ENCODE measurements around the gene RAP1GDS1.

The RAP1GDS1 gene

GRCh38 chr4:98482847-98483806 lies 221.9 kb downstream of the RAP1GDS1 start:
- peak in 1 of 2 experiments; percentile 20 for DNase-seq (ENCODE audit: low read depth in 2 of 2)

GRCh38 chr4:98484031-98484430 lies 222.8 kb downstream of the RAP1GDS1 start:
- no peak for DNase-seq (ENCODE audit: low read depth in 2 of 2)

DNA sequence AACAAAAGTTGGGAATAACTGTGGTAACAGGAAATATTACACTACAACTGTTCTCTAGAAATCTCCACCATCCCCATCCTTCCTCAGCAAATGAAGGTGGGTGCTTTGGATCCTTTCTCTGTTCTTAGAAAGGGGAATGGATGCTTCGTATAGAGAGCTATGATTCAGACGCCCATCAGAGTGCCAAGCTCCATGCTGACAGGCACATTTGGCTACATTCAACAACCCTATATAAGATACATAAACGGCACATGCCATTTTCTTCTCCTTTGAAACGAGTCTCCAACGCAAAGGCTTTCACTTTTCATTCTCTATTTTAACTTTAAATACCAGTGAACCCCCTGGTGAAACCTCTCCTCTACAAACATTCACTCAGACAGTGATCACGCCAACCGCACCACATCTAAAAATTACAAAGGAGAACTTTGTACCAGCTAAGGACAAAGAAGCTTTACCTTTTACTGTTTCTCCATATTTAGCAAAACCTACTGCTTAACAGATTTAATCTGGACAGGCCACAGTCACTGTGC lies 224.7 kb downstream of the RAP1GDS1 start:
- peak in 1 of 2 experiments; percentile 12 for DNase-seq (ENCODE audit: low read depth in 2 of 2)

- no peak for DNase-seq (ENCODE audit: low read depth in 2 of 2)
These were observed 229.1 kb downstream of the RAP1GDS1 start for GRCh38 chr4:98490251-98490650.

DNA sequence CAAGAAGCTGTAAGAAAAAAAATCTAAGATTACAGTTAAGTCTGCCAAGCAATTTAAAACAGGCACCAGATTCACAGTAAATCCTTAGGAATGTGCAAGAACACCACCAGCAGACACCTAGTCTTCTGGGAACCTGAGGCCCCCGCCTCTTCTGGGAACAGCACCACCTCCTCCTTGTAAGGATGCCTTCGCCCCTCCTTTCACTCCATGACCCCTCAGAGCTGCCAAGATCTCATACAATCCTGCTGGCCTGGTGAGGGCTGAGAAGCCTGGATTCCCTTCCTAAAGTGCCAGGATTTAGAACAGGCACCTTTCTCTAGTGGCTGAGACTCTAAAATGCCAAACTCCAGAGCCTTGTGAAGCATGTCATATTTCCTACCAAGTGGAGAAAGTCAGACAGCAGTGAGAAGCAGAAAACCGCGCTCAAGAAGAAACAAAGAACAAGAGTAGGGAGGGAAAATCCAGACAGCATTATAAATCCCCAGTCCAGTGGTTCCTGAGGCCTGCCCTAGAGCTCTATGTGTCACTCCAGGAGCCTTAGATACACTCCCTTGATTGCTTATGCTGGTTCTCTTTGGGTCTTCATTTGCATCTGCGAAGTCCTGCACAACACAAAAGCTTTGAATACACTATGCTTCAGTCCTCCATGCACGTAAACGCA lies 230.8 kb downstream of the RAP1GDS1 start:
- DNase-seq (ENCODE audit: low read depth in 2 of 2), result no peak

GRCh38 chr4:98493296-98493695 lies 232.1 kb downstream of the RAP1GDS1 start:
- DNase-seq (ENCODE audit: low read depth in 2 of 2), result no peak
